Measurements from ENCODE around the gene BMF.

BMF gene

DNA sequence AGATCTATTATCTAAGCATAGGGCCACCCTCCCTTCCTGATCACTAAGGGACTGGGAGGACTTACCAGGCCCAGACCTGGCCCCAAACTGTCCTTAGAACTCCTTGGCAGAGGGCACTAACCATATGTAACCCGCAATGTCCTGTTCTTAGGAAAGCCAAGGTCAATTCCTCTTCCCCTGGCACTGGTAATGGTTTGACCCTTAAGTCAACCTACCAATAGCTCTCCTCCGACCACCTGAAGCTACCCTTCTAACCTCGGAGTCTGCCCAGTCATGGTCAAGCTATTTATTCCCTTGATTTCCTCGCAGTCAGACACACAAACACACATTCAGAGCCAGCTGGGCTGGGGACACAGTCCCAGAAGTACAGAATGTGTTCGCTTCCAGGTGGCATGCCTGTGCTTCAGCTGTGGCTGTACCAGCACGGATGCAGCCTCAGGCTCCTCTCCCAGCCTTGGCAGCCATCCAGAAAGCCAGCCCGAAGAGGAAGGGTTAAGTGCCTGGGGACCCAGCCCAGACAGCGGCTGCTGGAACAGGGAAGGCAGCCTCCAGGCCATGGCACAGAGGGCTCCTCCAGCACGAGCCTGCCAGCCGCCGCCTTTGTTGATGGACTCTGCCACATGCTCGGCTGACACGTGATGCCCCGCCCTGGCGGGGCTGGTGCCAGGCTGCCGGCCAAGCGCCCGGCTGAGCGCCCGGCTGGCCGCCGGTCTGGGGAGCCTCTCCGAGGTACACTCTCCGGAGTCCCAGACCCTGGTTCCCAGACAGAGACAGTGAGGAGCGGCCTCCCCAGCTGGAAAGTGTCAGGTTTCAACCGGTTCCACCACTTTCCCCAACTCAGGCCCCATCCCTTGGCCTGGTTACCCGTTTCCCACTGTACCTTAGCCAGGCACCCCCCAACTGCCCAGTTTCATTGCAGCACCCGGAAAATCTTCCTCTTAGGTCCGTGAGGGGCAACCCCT, 5.5 kb downstream of the BMF start:
- Histone ChIP-seq H3K9ac (ENCODE audit: low read depth, low read length) (no peak overlapping the region), H3K4me1 (ENCODE audit: insufficient read depth, low read length) (peaks cover 70% of the 10 kb centered on the region)

GRCh38 chr15:40100947-40101905, 7.5 kb downstream of the BMF start:
- Histone ChIP-seq H3K9me3 (ENCODE audit: control insufficient read depth, insufficient read depth, low read length) (no peaks in the 10 kb centered on the region), H3K36me3 (ENCODE audit: insufficient read depth, low read length) (no peaks in the 10 kb centered on the region), H3K4me1 (ENCODE audit: insufficient read depth, low read length) (peaks cover 68% of the 10 kb centered on the region), H3K9ac (ENCODE audit: low read depth, low read length) (no peak overlapping the region)

More for the DNA sequence above, 5.5 kb downstream of the BMF start:
- Histone ChIP-seq H3K36me3 (ENCODE audit: insufficient read depth, low read length) (no peaks in the 10 kb centered on the region), H3K9me3 (ENCODE audit: control insufficient read depth, insufficient read depth, low read length) (no peaks in the 10 kb centered on the region)

DNA sequence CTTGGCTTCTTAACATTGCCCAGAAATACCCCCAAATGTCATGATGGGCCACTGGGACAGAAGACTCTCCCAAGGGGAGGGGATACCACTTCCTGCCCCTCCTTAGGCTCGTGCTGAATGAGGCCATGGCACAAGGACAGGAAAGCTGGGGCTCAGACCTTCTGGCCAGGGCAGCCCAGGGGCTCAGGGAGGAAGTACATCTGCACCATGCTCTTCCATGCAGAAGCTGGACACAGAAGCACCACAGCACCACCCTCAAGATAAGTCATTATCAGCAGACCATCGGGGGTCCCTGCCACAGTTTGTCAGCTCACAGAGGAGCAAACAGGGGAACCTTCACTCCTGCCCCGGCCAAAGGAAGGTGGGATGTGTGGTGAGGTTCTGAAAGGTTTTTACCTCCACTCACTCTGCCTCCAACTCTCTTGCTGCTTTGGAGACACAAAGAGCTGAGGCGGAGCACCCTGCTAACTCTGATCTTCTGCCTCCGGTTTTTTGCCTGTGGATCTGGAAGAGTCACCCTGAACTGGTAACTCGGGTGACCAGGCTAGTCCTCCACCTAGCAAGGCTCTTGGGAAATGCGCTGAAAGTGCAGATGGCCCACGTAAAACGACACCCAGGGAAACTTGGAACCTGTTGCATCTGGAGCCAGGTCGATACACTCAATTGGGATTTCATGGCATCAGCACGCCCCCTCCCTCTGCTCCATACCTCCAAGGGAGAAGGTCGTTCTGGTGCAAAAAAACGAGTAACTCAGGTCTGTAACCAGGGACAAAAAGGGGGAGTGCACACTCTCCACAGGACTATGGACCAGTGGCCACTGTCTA, 8.3 kb downstream of the BMF start:
- H3K4me1 ChIP-seq (ENCODE audit: insufficient read depth, low read length) = peaks cover 62% of the 10 kb centered on the region
- no peaks in the 10 kb centered on the region for H3K36me3 ChIP-seq (ENCODE audit: insufficient read depth, low read length)
- H3K9ac ChIP-seq (ENCODE audit: low read depth, low read length) = no peak overlapping the region
- no peaks in the 10 kb centered on the region for H3K9me3 ChIP-seq (ENCODE audit: control insufficient read depth, insufficient read depth, low read length)

- Histone ChIP-seq H3K36me3 (ENCODE audit: insufficient read depth, low read length) (no peaks in the 10 kb centered on the region), H3K4me1 (ENCODE audit: insufficient read depth, low read length) (peaks cover 49% of the 10 kb centered on the region), H3K9ac (ENCODE audit: low read depth, low read length) (0 out of 2 replicates have a peak overlapping the region, but pooled peaks have one; percentile 3)
These were observed 10.0 kb downstream of the BMF start for GRCh38 chr15:40098489-40099261.

DNA sequence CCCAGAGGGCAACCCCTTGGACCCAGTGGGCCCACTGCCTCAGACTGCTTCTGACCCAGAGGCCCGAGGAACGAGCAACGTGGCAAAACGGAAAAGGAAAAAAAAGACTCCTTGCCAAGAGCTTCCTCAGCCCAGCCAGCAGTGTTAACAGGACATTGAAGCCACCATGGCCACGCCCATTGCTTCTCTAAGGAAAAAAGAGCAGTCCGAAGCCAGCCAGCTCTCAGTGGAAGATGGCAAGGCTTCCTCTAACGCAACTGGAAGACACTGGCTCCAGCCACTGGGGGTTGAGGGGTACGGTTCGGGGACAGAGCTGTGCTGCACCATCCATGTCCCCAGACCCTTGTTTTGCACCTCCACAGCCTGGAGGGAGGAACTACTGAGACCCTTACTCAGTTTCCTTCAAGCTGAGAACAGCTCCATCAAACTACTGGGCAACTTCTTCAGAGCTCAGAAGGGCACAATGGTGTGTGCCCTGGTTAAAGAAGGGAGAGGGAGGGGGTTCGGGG, 10.7 kb downstream of the BMF start:
- Histone ChIP-seq H3K4me1 (ENCODE audit: insufficient read depth, low read length) (peaks cover 50% of the 10 kb centered on the region), H3K9me3 (ENCODE audit: control insufficient read depth, insufficient read depth, low read length) (no peaks in the 10 kb centered on the region), H3K36me3 (ENCODE audit: insufficient read depth, low read length) (no peaks in the 10 kb centered on the region), H3K9ac (ENCODE audit: low read depth, low read length) (no peak overlapping the region)

More at GRCh38 chr15:40098489-40099261, 10.0 kb downstream of the BMF start:
- no peaks in the 10 kb centered on the region for H3K9me3 ChIP-seq (ENCODE audit: control insufficient read depth, insufficient read depth, low read length)

DNA sequence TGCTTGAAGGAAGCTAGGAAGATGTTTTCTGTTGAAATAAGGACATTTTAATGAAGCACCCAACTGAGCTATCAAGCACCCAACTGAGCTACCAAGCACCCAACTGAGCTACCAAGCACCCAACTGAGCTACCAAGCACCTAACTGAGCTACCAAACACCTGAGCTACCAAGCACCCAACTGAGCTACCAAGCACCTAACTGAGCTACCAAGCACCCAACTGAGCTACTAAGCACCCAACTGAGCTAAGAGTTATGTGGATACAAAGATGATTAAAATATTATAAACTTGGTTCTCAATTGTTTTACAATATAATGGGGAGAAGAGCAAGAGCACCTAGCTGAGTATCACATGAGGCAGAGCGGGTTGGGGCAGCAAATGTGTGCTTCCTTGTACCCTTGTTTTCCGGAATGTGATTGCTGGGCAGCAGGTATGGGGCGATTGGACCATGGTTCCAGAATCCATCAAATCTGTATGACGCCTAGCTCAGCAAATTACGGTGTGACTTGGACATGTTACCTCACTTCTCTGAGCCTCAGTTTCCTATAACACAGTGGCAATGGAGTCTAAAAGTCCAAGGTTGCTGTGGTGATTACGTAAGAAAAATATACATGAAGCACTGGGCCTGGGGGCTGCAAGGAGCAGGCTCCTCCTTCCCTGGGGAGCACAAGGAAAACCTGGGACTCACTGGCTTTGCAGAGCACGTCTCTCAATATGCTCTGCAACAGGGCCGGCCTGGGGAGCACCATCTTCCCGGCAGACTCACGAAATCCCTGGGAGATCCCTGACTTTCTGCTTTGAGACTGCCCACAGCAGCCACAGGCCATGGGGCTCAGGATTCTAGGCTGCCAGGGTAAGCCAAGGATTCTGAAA, 11.3 kb downstream of the BMF start:
- Histone ChIP-seq H3K9ac (ENCODE audit: low read depth, low read length) (no peak overlapping the region), H3K4me1 (ENCODE audit: insufficient read depth, low read length) (peaks cover 51% of the 10 kb centered on the region), H3K9me3 (ENCODE audit: control insufficient read depth, insufficient read depth, low read length) (no peaks in the 10 kb centered on the region), H3K36me3 (ENCODE audit: insufficient read depth, low read length) (no peaks in the 10 kb centered on the region)

DNA sequence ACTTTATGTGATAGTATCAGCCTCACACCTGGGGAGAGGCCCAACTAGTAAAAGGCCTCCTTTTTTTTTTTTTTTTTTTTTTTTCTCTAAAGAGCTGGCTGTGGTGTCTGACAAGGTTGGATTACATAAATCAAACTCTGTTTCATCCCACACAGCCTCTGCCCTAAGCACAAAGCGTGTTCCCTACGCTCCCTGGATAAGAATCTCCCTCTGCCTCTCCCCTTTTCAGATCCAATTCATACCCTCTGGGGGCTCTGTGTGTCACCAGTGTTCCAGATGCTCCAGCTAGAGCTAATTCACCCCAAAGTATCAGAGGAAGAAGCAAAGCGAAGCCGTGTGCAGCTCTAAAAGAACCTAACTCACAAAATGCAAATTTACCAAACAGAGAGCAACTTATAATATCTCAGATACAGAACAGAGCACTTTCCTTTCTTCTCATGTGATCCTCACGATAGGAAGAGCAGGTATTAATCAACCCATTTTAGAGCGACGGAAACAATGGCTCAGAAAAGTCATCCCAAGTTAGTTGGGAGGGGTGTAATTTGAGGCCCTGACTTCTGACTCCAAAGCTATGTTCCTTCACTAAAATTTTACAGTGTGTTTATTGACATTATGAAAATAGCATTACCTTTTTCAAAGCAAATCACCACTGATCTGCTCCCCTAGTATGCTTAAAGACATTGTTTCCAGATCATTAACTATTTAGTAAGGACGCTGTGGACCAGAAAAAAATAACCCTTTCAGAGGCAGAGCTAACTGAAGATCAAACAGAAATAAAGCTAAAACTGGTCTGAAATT, 12.4 kb downstream of the BMF start:
- no peaks in the 10 kb centered on the region; the same call in 1 of the 2 replicates for H3K36me3 ChIP-seq (ENCODE audit: insufficient read depth, low read length)
- peaks cover 61% of the 10 kb centered on the region for H3K4me1 ChIP-seq (ENCODE audit: insufficient read depth, low read length)
- H3K9me3 ChIP-seq (ENCODE audit: control insufficient read depth, insufficient read depth, low read length) = no peaks in the 10 kb centered on the region
- no peak overlapping the region for H3K9ac ChIP-seq (ENCODE audit: low read depth, low read length)

GRCh38 chr15:40095371-40096093, 13.1 kb downstream of the BMF start:
- no peaks in the 10 kb centered on the region for H3K9me3 ChIP-seq (ENCODE audit: control insufficient read depth, insufficient read depth, low read length)
- H3K9ac ChIP-seq (ENCODE audit: low read depth, low read length) = no peak overlapping the region
- H3K4me1 ChIP-seq (ENCODE audit: insufficient read depth, low read length) = peaks cover 59% of the 10 kb centered on the region
- H3K36me3 ChIP-seq (ENCODE audit: insufficient read depth, low read length) = no peaks in the 10 kb centered on the region; the same call in 1 of the 2 replicates

- Histone ChIP-seq H3K9ac (ENCODE audit: low read depth, low read length) (no peak overlapping the region), H3K36me3 (ENCODE audit: insufficient read depth, low read length) (no peaks in the 10 kb centered on the region; the same call in 1 of the 2 replicates), H3K4me1 (ENCODE audit: insufficient read depth, low read length) (peaks cover 58% of the 10 kb centered on the region), H3K9me3 (ENCODE audit: control insufficient read depth, insufficient read depth, low read length) (no peaks in the 10 kb centered on the region)
These were observed 14.5 kb downstream of the BMF start for GRCh38 chr15:40094156-40094555.

DNA sequence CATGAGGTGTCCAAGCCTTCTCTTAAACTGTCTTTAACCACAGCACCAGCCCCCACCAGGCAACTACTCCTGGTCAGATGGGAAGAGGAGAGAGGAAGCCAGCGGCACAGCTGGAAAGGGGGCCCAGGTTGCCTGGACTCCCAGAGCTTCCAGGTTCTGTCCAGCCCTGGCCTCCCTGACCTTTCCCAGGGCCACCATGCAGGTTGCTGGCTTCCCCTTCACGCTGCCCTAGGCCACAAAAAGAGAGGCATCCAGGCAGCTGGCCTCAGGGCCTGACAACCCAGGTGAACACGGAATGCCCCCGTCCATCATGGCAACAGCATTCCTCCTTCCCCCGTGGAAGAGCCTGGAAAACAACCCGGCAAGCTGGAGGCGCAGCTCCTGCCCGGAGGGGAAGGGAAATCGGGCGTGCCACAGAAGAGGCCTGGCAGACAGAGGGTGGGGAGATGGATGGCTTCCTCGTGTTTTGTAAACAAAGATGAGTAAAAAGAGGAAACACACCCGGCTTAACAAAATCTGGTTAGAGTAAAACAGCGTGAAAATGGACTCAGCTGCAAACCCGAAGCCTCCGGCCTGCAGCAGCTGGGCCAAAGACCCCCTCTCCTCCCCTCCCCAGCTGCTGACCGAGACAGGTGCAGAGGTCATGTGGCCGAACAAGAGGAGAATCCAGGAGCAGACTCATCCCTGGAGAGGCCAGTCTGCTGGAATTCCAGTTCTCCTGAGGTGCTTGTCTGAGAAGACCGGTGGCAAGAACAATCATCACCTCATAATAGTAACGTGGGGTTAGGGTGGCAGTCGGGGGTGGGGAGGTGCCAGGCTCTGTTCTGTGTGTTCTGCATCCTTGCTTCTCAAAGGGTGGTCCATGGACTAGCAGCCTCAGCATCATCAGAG, 15.5 kb downstream of the BMF start:
- Histone ChIP-seq H3K9ac (ENCODE audit: low read depth, low read length) (no peak overlapping the region), H3K9me3 (ENCODE audit: control insufficient read depth, insufficient read depth, low read length) (no peaks in the 10 kb centered on the region), H3K36me3 (ENCODE audit: insufficient read depth, low read length) (no peaks in the 10 kb centered on the region; the same call in 1 of the 2 replicates), H3K4me1 (ENCODE audit: insufficient read depth, low read length) (peaks cover 57% of the 10 kb centered on the region)

All from ES-I3 (cell line).